Measurements from ENCODE around the gene MACROD2.

Gene MACROD2

GRCh38 chr20:14553774-14554534 lies 558.6 kb downstream of the MACROD2 start:
- no peak for DNase-seq

GRCh38 chr20:14555676-14556075 lies 560.4 kb downstream of the MACROD2 start:
- no peak for DNase-seq

DNA sequence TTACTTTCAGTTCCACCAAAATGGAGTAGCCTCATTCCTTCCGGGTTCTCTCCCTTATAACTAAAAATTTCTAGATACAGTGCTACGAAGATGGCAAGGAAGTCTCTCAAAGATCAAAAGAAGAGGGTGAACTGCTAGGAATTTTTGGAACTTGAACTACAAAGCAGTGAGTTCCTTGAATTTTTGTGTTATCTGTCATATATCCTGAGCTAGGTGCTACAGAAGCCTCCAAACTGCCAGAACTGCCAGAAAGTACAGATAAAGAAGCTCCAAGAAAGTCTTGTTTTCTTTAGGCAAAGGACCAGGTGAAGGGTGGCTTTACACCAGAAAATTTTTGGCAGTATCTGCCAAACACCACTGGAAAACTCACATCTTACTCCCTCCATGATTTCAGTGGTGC lies 560.9 kb downstream of the MACROD2 start:
- DNase-seq, result no peak

DNA sequence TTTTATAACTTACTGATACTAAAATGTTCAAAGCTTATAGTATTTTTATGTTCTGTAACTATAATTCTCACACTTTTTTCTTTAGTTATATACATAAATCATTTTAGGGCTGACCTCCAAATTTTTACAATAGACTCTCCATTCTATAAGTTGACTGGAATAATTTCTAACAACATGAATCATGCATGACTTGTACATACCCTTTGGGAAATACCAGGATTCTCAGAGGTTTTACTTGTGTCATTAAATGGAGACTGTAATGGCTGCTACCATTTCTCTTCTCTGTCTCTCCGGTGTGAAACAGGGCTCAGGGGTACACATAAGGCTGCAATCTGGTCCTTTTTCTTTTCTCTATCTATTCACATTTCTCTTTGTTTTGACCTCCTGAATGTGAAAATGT lies 564.3 kb downstream of the MACROD2 start:
- no peak for DNase-seq

DNA sequence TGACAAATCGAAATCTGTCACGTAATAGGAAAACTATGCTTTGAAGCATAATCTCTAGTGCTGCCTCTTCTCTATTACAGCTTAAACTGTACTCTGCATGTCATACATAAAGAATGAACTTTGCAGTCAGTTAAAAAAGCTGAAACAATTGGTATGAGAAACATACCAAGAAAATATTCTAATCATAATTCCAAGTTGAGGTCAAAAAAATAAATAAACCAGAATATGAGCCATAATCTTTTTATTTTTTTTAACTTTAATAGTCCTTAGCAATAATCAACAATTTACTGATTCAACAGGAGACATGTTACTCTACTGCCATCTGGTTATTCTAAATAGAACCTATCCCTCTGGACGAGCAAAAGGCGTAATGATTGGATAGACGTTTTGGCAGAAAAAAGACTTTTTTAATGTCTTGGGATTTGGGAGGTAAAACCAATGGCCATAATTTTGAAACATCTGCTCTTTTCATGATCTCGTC lies 566.5 kb downstream of the MACROD2 start:
- no peak for DNase-seq

DNA sequence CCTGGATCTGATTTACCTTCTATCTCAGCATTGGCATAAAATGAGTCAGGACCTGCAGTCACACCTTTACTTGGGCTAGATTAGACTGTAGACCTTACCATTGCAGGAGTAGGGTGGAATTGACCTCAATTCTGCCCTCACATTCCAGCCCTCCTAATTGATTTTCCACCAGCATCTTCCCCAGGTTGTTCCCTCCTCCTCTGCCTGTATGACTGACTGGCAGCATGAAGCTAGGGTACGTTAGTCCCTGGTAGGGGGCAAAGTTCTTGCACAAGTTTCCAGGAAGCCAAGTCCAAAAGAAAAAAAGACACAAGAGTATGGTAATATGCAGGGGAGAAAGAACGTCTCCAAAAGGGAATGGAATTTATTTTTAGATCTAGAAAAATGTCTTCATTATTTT lies 567.7 kb downstream of the MACROD2 start:
- no peak for DNase-seq

DNA sequence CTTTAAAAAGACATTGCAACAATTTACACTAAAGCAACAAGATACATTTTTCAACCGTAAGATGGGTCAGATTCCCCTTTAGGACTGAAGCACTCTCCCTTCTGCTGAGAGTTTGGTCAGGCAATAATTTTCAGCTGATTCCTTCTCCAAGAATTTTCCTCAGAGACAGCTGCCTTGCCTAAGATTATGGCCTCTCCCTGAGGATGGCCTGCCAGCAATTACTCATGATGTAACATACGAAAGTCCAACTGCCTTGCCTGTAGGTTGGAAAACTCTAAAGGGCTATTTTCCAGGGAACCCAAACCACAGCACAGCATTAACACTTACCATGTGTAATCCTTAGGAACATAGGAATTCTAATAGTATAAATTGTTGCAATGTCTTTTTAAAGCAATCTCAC lies 571.2 kb downstream of the MACROD2 start:
- DNase-seq, result no peak

DNA sequence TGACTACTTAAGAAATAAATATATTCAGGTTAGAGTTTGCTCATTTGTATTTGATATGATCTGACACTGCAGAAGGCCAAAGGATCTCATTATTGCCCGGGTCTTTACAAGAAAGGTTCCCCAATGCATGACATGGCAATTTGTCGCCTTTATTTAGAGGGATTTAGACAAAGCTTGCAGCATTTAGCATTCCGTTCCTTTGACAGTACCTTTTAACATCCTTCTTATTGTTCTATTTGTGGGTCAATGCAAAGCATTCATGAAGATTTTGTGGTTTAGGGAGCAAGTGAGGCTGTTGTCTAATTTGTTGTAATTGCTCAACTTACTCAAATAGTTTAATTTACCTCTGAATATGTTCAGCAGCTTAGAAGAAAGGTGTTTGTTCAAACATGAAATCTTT lies 572.9 kb downstream of the MACROD2 start:
- DNase-seq, result no peak

GRCh38 chr20:14568701-14569100 lies 573.4 kb downstream of the MACROD2 start:
- DNase-seq, result no peak

DNA sequence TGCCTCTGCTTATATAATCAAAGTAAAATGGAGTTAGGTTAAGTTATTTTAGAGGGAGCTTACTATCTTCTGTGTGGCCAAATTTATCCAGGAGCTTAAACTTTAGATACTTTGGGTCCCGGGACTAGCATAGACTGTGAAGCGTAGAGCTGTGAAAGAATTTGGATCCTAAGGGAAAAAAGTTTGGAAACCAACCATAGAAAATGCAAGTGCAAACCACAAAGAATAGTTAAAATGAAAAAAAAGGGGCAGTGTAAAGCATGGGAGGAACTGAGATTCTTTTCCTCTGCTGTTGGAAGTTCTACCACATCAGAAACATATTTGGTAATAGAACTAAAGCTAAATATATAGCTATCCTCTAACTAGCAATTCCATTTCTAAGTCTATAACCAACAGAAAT lies 574.3 kb downstream of the MACROD2 start:
- DNase-seq, result no peak

GRCh38 chr20:14570811-14571210 lies 575.5 kb downstream of the MACROD2 start:
- no peak for DNase-seq

DNA sequence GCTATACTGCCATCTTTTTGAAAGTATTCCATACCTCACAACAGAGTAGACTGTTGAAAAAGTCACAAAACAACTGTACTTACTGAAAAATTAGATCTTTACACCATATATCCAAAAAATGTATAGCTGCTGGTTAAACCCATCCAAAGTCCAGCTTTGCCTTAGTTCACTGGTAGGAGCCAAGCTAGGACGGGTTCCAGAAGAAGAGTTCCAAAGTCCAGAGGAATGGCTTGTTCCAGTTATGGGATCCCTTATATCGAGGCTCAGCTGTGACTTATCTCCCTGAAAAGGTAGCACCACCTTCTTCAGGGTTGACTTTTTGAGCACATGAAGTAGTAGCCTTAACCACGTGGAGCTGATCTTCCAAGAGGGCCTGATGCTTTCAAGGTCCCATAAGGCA lies 578.4 kb downstream of the MACROD2 start:
- no peak for DNase-seq

- DNase-seq, result no peak
Observed at GRCh38 chr20:14576196-14576877, 581.0 kb downstream of the MACROD2 start.

GRCh38 chr20:14580418-14581074 lies 585.2 kb downstream of the MACROD2 start:
- DNase-seq, result peak; percentile 36 to 46

DNA sequence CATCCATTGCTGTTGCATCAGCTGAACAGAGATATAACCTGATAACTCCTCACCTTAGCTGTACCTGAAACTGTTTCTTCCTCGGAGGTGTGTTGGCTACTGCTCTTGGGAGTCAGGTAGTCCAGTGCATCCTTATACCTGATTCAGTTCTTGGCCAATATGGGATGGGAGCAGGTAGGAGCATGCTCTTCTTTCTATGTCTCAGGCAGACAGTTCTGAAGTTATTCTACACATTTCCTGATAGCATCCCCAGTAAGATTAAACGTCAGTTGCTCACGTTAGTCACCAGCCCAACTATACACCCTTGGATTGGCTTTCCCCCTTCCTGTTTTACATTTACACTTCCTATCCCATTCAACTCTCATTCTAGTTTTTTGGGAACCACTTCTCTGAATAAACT lies 586.4 kb downstream of the MACROD2 start:
- DNase-seq, result no peak

DNA sequence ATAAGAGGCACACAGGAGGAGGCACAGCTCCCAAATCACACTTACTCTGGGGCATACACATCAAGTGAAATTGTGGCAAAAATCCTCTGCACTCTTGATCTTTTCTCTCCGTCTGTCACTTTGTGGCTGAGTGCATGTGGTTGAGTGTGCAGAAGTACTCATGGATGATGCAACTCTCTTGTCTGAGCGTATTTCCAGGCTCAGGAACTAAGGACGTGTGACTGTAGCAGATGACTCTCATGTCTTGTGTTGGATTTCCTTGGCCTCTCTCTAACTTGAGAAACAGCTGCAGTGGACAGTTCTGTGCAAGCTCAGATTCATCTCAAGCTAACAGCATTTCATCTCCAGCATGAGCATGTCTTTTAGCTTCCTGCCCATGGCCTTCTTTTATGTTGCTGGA lies 587.5 kb downstream of the MACROD2 start:
- DNase-seq, result no peak

DNA sequence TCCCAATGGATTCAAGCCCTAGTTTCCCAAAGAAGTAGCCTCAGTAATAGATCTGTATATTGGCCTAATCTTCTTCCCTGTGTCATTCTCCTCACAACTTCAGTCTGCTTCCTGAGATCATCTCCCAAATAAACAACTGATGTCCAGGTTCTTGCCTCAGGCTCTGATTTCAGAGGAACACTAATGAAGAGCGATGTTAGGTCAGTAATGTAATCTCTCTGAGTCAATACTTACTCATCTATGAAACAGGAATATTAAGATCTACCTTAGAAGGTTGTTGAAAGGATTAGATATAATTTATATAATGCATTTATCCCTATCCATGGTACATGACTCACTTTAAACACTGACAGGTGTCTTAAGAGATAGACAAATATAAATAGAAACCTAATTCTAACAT lies 588.1 kb downstream of the MACROD2 start:
- DNase-seq, result peak; percentile 11 to 35

DNA sequence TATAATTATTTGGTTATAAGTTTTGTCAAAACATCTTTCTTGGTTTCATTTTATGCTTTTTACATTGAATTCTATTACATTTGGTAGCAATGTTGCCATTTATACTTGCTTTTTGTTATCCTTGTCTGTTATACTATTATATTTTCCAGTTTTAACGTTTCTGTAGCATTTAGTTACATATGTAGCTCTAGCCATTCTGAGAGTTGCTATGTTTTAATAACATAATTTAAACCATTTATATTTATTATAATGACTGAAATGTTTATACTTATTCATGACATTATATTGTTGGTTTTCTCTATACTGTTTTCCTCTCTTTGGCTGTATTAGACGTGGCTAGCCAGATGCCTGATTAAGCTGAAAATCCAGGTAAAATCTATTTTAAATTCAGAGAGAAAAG lies 594.1 kb downstream of the MACROD2 start:
- DNase-seq, result no peak

DNA sequence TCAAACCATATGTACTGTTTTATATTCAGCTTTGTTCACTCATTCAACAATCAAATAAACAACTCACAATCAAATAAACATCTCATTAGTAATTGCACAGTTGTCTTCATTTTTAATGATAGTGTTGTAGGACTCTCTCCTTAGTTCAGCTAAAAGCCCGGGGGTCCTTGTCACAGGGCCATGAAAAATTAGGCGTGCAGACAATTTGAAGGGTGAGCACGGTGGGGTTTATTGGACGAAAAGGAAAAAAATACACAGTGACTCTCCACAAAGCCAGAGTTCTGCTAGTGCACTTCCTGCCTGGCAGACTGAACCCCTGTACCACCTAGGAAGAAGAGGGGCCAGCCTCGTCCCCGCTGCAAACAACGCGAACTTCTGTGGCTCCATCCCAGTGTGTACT lies 599.7 kb downstream of the MACROD2 start:
- no peak for DNase-seq

- DNase-seq, result no peak
Observed at GRCh38 chr20:14597206-14597715, 601.9 kb downstream of the MACROD2 start.

- DNase-seq, result no peak
Observed at GRCh38 chr20:14599613-14600012, 604.3 kb downstream of the MACROD2 start.

GRCh38 chr20:14600527-14600926 lies 605.2 kb downstream of the MACROD2 start:
- no peak for DNase-seq

DNA sequence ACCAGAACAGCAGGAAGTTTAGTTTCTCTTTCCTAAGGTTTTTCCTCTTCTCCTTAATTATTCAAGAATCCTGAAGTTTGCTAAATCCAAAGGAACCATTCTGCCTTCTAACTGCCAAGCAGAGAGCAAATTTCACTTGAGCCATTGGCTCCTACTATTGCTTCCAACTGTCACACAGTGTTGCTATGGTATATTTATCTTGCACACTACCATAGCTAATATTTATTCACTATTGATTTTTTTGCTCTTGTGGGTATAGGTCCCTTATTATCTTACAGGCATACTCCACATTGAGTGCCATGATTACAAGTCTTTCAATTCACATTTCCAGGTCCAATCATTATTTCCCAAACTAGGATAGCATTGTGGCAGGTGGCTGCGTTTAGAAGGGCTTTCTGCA lies 608.8 kb downstream of the MACROD2 start:
- no peak for DNase-seq
